Keratinocyte (primary cell): Measurements from ENCODE around the gene PAPPA2.

Source experiments
- CTCF ChIP-seq, 3 experiments: IDR thresholded peaks in 1 of 3; conservative IDR thresholded peaks in 1 of 3; optimal IDR thresholded peaks in 1 of 3; 2 replicates in 2 of 3; 3 replicates in 1 of 3; pipeline versions ENCODE3 to v1.5.1; 2011; ENCODE audit warnings: low read length in 3 of 3, mild to moderate bottlenecking in 3 of 3, moderate library complexity in 2 of 3, control low read depth in 1 of 3, inconsistent platforms in 1 of 3; ENCODE audit not compliant: insufficient read depth in 2 of 3; ENCODE audit errors: extremely low read depth in 1 of 3
- EZH2 ChIP-seq: IDR thresholded peaks from one replicate; pipeline ENCODE4 v1.6.1; 2012; ENCODE audit warnings: inconsistent platforms, mild to moderate bottlenecking, low read length, moderate library complexity

GRCh38 chr1:176884911-176885310, 421.9 kb downstream of the PAPPA2 start:
- TF ChIP-seq CTCF (optimal IDR thresholded peaks at IDR 0.05 in 1 of 3, IDR thresholded peaks at IDR 0.05 in 1 of 3, conservative IDR thresholded peaks at IDR 0.05 in 1 of 3; ENCODE audit: extremely low read depth in 1 of 3, insufficient read depth in 2 of 3, low read length in 3 of 3), result no peak
- TF ChIP-seq EZH2, result no peak
